Caco-2 (cell line): Measurements from ENCODE around the gene PPM1L. TPM values are rescaled to one million over a fixed set of nuclear protein-coding genes. Genes with fewer than 3 reads are reported as not detected.

Experiments
- BruUV-seq: library from RNA; stranded (reverse); fragments of 400-500 nt; replicated peaks from 2 replicates; lab custom pipeline; 2021; lab: Mats Ljungman, UMichigan
- CTCF ChIA-PET: fragments of 300-600 bp; sonication (Branson Sonifier 250); formaldehyde crosslinking; loops from one replicate; lab custom pipeline; 2022; ENCODE audit warnings: antibody characterized with exemption; lab: Charles Lee
- POLR2A ChIA-PET: fragments of 300-600 bp; sonication (Branson Sonifier 250); formaldehyde crosslinking; loops from one replicate; lab custom pipeline; 2022; ENCODE audit warnings: antibody characterized with exemption; lab: Charles Lee
- DNase-seq, 2 experiments: peaks; one replicate each; pipeline versions ENCODE4 v3.0.0 to v3.0.0-alpha.2; 2020 to 2022
- H3K27me3 ChIP-seq: replicated peaks from 2 replicates; pipeline ENCODE4 v1.6.0; 2011; ENCODE audit warnings: low read length; ENCODE audit not compliant: control insufficient read depth, insufficient read depth
- H3K36me3 ChIP-seq: 2 replicates; pipeline ENCODE4 v1.5.1; 2011; ENCODE audit warnings: low read length; ENCODE audit not compliant: control insufficient read depth, insufficient read depth
- H3K4me1 ChIP-seq: fragments of 250-450 bp; sonication (Bioruptor Pico); 2 replicates; pipeline ENCODE4 v1.5.1; 2020; ENCODE audit warnings: mild to moderate bottlenecking
- H3K4me3 ChIP-seq: 2 replicates; pipeline ENCODE4 v1.5.1; 2011; ENCODE audit warnings: low read depth, mild to moderate bottlenecking, control low read depth, low read length
- H3K9me3 ChIP-seq: fragments of 250-450 bp; sonication (Bioruptor Pico); 2 replicates; pipeline ENCODE4 v1.5.1; 2020; ENCODE audit warnings: mild to moderate bottlenecking, moderate library complexity
- H3K27ac Mint-ChIP-seq: one replicate; pipeline ENCODE4 v1.8.0; 2022; ENCODE audit warnings: mixed read lengths; ENCODE audit not compliant: unreplicated experiment
- H3K27me3 Mint-ChIP-seq: one replicate; pipeline ENCODE4 v1.8.0; 2022; ENCODE audit warnings: mixed read lengths; ENCODE audit not compliant: insufficient read depth, unreplicated experiment
- H3K36me3 Mint-ChIP-seq: one replicate; pipeline ENCODE4 v1.8.0; 2022; ENCODE audit warnings: mild to moderate bottlenecking, mixed read lengths; ENCODE audit not compliant: insufficient read depth, unreplicated experiment
- H3K4me1 Mint-ChIP-seq: one replicate; pipeline ENCODE4 v1.8.0; 2022; ENCODE audit warnings: low read depth, mixed read lengths; ENCODE audit not compliant: unreplicated experiment
- H3K4me3 Mint-ChIP-seq: one replicate; pipeline ENCODE4 v1.8.0; 2022; ENCODE audit warnings: mild to moderate bottlenecking, moderate library complexity, mixed read lengths; ENCODE audit not compliant: unreplicated experiment
- H3K9me3 Mint-ChIP-seq: one replicate; pipeline ENCODE4 v1.8.0; 2022; ENCODE audit warnings: mixed read lengths; ENCODE audit not compliant: unreplicated experiment
- intact Hi-C: fragments of 100-400 bp; cut with micrococcal nuclease; formaldehyde crosslinking; loops from one replicate; pipeline ENCODE4 v1.10.0; 2022; ENCODE audit not compliant: unreplicated experiment
- total RNA-seq: library from RNA; stranded (reverse); gene quantifications from 2 replicates; pipeline ENCODE4 v1.2.3, GENCODE V29; 2022
- TF ChIP-seq, protein P1 (sequence below), 2 experiments: fragments of 200-600 bp in 1 of 2; IDR thresholded peaks; 1 replicate in 1 of 2; 2 replicates in 1 of 2; pipeline versions ENCODE4 v1.5.1 to v1.8.0; 2011 to 2022; ENCODE audit warnings: antibody characterized with exemption in 1 of 2, control low read depth in 1 of 2, inconsistent platforms in 1 of 2, low read depth in 1 of 2, low read length in 1 of 2, mild to moderate bottlenecking in 1 of 2, moderate library complexity in 1 of 2; ENCODE audit not compliant: insufficient read depth in 1 of 2, severe bottlenecking in 1 of 2, unreplicated experiment in 1 of 2

Gene PPM1L
- total RNA-seq, 1 experiment from 2014 or later = 2.0 TPM

DNA sequence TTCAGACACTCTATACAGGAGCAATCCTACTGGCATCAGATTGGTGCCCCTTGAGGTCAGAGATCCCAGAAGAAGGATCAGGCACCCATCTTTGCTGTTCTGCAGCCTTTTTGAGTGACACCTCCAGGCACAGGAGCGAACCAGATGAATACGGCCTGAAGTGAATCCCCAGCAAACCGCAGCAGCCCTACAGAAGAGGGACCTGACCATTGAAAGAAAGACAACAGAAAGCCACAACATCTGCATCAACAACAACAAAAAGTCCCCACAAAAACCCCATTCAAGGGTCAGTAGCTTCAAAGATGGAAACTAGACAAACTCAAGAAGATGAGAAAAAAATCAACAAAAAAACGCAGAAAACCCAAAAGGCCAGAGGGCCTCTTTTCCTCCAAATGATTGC lies 130.4 kb downstream of the PPM1L start:
- no peaks in the 10 kb centered on the region for H3K9me3 ChIP-seq
- POLR2A ChIA-PET = no interaction called here
- H3K4me3 Mint-ChIP-seq = no peak overlapping the region
- intact Hi-C loops = no loop called here
- no peaks in the 10 kb centered on the region for H3K36me3 ChIP-seq
- no peak for DNase-seq
- CTCF ChIA-PET = no interaction called here
- H3K4me3 ChIP-seq = no peak overlapping the region
- no peaks in the 10 kb centered on the region for H3K36me3 Mint-ChIP-seq
- no peaks in the 10 kb centered on the region for H3K4me1 Mint-ChIP-seq
- H3K9me3 Mint-ChIP-seq = no peaks in the 10 kb centered on the region
- BruUV-seq = no TSS peak
- peaks cover 4% of the 10 kb centered on the region for H3K27me3 Mint-ChIP-seq
- TF ChIP-seq, protein P1, sequence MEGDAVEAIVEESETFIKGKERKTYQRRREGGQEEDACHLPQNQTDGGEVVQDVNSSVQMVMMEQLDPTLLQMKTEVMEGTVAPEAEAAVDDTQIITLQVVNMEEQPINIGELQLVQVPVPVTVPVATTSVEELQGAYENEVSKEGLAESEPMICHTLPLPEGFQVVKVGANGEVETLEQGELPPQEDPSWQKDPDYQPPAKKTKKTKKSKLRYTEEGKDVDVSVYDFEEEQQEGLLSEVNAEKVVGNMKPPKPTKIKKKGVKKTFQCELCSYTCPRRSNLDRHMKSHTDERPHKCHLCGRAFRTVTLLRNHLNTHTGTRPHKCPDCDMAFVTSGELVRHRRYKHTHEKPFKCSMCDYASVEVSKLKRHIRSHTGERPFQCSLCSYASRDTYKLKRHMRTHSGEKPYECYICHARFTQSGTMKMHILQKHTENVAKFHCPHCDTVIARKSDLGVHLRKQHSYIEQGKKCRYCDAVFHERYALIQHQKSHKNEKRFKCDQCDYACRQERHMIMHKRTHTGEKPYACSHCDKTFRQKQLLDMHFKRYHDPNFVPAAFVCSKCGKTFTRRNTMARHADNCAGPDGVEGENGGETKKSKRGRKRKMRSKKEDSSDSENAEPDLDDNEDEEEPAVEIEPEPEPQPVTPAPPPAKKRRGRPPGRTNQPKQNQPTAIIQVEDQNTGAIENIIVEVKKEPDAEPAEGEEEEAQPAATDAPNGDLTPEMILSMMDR (IDR thresholded peaks at IDR 0.05; ENCODE audit: insufficient read depth in 1 of 2, low read depth in 1 of 2, low read length in 1 of 2, severe bottlenecking in 1 of 2, unreplicated experiment in 1 of 2) = no peak
- H3K27ac Mint-ChIP-seq = no peak overlapping the region
- H3K4me1 ChIP-seq = no peaks in the 10 kb centered on the region
- no peaks in the 10 kb centered on the region for H3K27me3 ChIP-seq

DNA sequence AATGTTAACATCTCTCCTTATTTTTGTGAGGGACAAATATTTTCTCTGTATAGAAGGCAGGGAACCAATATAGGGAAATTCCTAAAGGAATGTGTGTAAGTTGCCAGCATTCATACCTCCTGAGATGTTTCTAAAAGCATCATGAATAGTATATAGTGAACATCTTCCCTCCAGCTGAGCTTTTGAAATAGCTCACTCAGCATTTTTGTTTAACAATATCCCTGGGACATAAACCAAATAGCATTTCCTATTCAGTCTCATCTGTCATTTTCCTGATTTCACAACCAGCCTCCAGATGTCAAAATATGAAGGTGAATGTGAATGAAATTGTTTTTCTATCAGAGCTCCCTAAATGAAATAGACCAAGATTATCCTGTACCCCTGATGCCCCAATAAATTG lies 137.2 kb downstream of the PPM1L start:
- no peak for DNase-seq
- POLR2A ChIA-PET = no interaction called here
- TF ChIP-seq, protein P1 (IDR thresholded peaks at IDR 0.05; ENCODE audit: insufficient read depth in 1 of 2, low read depth in 1 of 2, low read length in 1 of 2, severe bottlenecking in 1 of 2, unreplicated experiment in 1 of 2) = no peak
- BruUV-seq = no TSS peak
- Histone ChIP-seq H3K4me1 (no peaks in the 10 kb centered on the region), H3K4me3 (no peak overlapping the region), H3K27me3 (no peaks in the 10 kb centered on the region), H3K36me3 (no peaks in the 10 kb centered on the region), H3K9me3 (no peaks in the 10 kb centered on the region)
- Mint-ChIP-seq H3K27me3 (peaks cover 4% of the 10 kb centered on the region), H3K27ac (no peak overlapping the region), H3K36me3 (no peaks in the 10 kb centered on the region), H3K4me1 (no peaks in the 10 kb centered on the region), H3K9me3 (no peaks in the 10 kb centered on the region), H3K4me3 (no peak overlapping the region)
- CTCF ChIA-PET = no interaction called here
- intact Hi-C loops = no loop called here

DNA sequence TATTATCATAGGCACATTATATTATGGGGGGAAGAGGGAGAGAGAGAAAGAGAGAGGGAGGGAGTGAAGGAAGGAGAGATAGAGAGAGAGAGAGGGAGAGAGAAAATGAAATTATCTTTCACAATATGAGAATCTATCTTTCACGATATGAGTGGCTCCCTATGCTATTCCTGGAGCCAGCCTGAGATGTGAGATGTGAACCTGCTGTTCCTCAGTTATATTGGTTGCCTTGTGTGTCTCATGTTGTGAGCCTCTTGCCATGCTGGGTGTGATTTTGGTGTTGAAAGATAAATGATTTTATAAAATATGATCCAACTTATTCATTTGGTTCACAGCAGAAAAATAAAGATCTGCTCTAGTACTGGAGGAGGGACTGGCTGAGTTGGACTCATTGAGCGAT lies 148.7 kb downstream of the PPM1L start:
- no peaks in the 10 kb centered on the region for H3K36me3 ChIP-seq
- no TSS peak for BruUV-seq
- H3K27me3 Mint-ChIP-seq = peaks cover 13% of the 10 kb centered on the region
- H3K9me3 Mint-ChIP-seq = no peaks in the 10 kb centered on the region
- no peak overlapping the region for H3K4me3 Mint-ChIP-seq
- no peak for DNase-seq
- no peaks in the 10 kb centered on the region for H3K4me1 Mint-ChIP-seq
- no peaks in the 10 kb centered on the region for H3K36me3 Mint-ChIP-seq
- no peak overlapping the region for H3K4me3 ChIP-seq
- intact Hi-C loops = no loop called here
- no peaks in the 10 kb centered on the region for H3K9me3 ChIP-seq
- CTCF ChIA-PET = no interaction called here
- no peaks in the 10 kb centered on the region for H3K4me1 ChIP-seq
- H3K27ac Mint-ChIP-seq = no peak overlapping the region
- POLR2A ChIA-PET = no interaction called here
- TF ChIP-seq, protein P1 (IDR thresholded peaks at IDR 0.05; ENCODE audit: insufficient read depth in 1 of 2, low read depth in 1 of 2, low read length in 1 of 2, severe bottlenecking in 1 of 2, unreplicated experiment in 1 of 2) = no peak
- H3K27me3 ChIP-seq = no peaks in the 10 kb centered on the region
